Activated CD8-positive, alpha-beta T cell treated with anti-CD3 and anti-CD28 coated beads for 36 hours (primary cell): ENCODE data around the gene DNAJB13. TPM values are rescaled to one million over a fixed set of nuclear protein-coding genes. Genes with fewer than 3 reads are reported as not detected.

Source experiments
- ATAC-seq: fragments of 200-7000 bp; cut with Tn5 transposase; one replicate; pipeline ENCODE4 v1.10.0; 2021; ENCODE audit warnings: mild to moderate bottlenecking, moderate library complexity
- CTCF ChIA-PET: fragments of 350-600 bp; sonication (Branson Sonifier 250); formaldehyde crosslinking; loops from one replicate; lab custom pipeline; 2021; ENCODE audit warnings: antibody characterized with exemption; lab: Charles Lee
- POLR2A ChIA-PET: fragments of 350-600 bp; sonication (Branson Sonifier 250); formaldehyde crosslinking; loops from one replicate; lab custom pipeline; 2021; ENCODE audit warnings: antibody characterized with exemption; lab: Charles Lee
- DNase-seq: peaks from one replicate; pipeline ENCODE4 v3.0.0-alpha.2; 2020
- H3K27ac Mint-ChIP-seq: one replicate; pipeline ENCODE4 v1.8.0; 2021; ENCODE audit warnings: mild to moderate bottlenecking, mixed read lengths
- H3K27me3 Mint-ChIP-seq: one replicate; pipeline ENCODE4 v1.8.0; 2021; ENCODE audit warnings: mixed read lengths
- H3K36me3 Mint-ChIP-seq: one replicate; pipeline ENCODE4 v1.8.0; 2021; ENCODE audit warnings: low read depth, mixed read lengths
- H3K4me1 Mint-ChIP-seq: one replicate; pipeline ENCODE4 v1.8.0; 2021; ENCODE audit warnings: low read depth, mixed read lengths
- H3K4me3 Mint-ChIP-seq: one replicate; pipeline ENCODE4 v1.8.0; 2021; ENCODE audit warnings: mild to moderate bottlenecking, moderate library complexity, mixed read lengths
- H3K9me3 Mint-ChIP-seq: one replicate; pipeline ENCODE4 v1.8.0; 2021; ENCODE audit warnings: mixed read lengths
- CTCF ChIP-seq: fragments of 200-600 bp; IDR thresholded peaks from one replicate; pipeline ENCODE4 v1.8.0; 2022; ENCODE audit warnings: antibody characterized with exemption, mild to moderate bottlenecking
- intact Hi-C: fragments of 100-400 bp; cut with micrococcal nuclease; formaldehyde crosslinking; loops from one replicate; pipeline ENCODE4 v1.10.0; 2022
- total RNA-seq, 2 experiments: library from RNA; stranded (reverse); gene quantifications; one replicate each; pipeline ENCODE4 v1.2.3, GENCODE V29; 2021

The DNAJB13 gene
- total RNA-seq: under 1 TPM in 1 of 2 experiments, not detected in 1; 0.18 TPM

GRCh38 chr11:73950869-73951710 is at the start of gene DNAJB13:
Gene DNAJB13, plus strand, starts transcription at chr11:73951026. Its CDS starts 44 bp downstream, at chr11:73951070.
- ChIA-PET CTCF (interaction anchor here (0.7 to 1.6 kb wide), 3 partner anchors 14 to 683 kb away, joined by 3 to 4 read pairs (median 3); no protein-coding TSS in a partner anchor), POLR2A (interaction anchor here (0.7 kb wide), 1 partner anchor 223 kb away, joined by 4 read pairs; no protein-coding TSS in a partner anchor)
- no peak for TF ChIP-seq CTCF
- peak; percentile 51 for DNase-seq
- Mint-ChIP-seq H3K27ac (no peak within 1 kb of the TSS), H3K36me3 (no peaks in the 10 kb centered on the region), H3K4me1 (no peaks in the 10 kb centered on the region), H3K4me3 (no peak within 1 kb of the TSS), H3K9me3 (no peaks in the 10 kb centered on the region), H3K27me3 (no peaks in the 10 kb centered on the region)
- intact Hi-C loops: no loop called here
- peak; percentile 74 for ATAC-seq

GRCh38 chr11:73902303-73902702 is 48.5 kb upstream of the DNAJB13 start:
- H3K9me3 Mint-ChIP-seq: no peaks in the 10 kb centered on the region
- peaks cover 27% of the 10 kb centered on the region for H3K36me3 Mint-ChIP-seq
- H3K27me3 Mint-ChIP-seq: no peaks in the 10 kb centered on the region
- no peak for TF ChIP-seq CTCF
- POLR2A ChIA-PET: no interaction called here
- no peak overlapping the region for H3K27ac Mint-ChIP-seq
- intact Hi-C loops: no loop called here
- DNase-seq (no peak), ATAC-seq (no peak)
- no peak overlapping the region for H3K4me3 Mint-ChIP-seq
- CTCF ChIA-PET: no interaction called here
- H3K4me1 Mint-ChIP-seq: no peaks in the 10 kb centered on the region

GRCh38 chr11:73907191-73907590 is 43.6 kb upstream of the DNAJB13 start:
- Mint-ChIP-seq H3K27ac (peak overlapping the region; percentile 3), H3K36me3 (peaks cover 17% of the 10 kb centered on the region), H3K27me3 (no peaks in the 10 kb centered on the region), H3K4me3 (no peak overlapping the region), H3K4me1 (no peaks in the 10 kb centered on the region), H3K9me3 (no peaks in the 10 kb centered on the region)
- DNase-seq (peak; percentile 39), ATAC-seq (peak; percentile 82)
- intact Hi-C loops: no loop called here
- TF ChIP-seq CTCF: no peak
- ChIA-PET CTCF (interaction anchor here (1.0 to 1.2 kb wide), 2 partner anchors 282 to 543 kb away, joined by 3 to 4 read pairs; no protein-coding TSS in a partner anchor), POLR2A (no interaction called here)

GRCh38 chr11:73912026-73912425 is 38.8 kb upstream of the DNAJB13 start:
- H3K9me3 Mint-ChIP-seq: no peaks in the 10 kb centered on the region
- ATAC-seq (no peak), DNase-seq (no peak)
- intact Hi-C loops: no loop called here
- peaks cover 3% of the 10 kb centered on the region for H3K4me1 Mint-ChIP-seq
- no peak for TF ChIP-seq CTCF
- H3K27ac Mint-ChIP-seq: no peak overlapping the region
- POLR2A ChIA-PET: no interaction called here
- CTCF ChIA-PET: no interaction called here
- no peak overlapping the region for H3K4me3 Mint-ChIP-seq
- H3K36me3 Mint-ChIP-seq: peaks cover 13% of the 10 kb centered on the region
- no peaks in the 10 kb centered on the region for H3K27me3 Mint-ChIP-seq

GRCh38 chr11:73913472-73913871 is 37.4 kb upstream of the DNAJB13 start:
- Mint-ChIP-seq H3K9me3 (no peaks in the 10 kb centered on the region), H3K4me3 (no peak overlapping the region), H3K27ac (no peak overlapping the region), H3K36me3 (peaks cover 13% of the 10 kb centered on the region), H3K4me1 (peaks cover 3% of the 10 kb centered on the region), H3K27me3 (no peaks in the 10 kb centered on the region)
- CTCF ChIA-PET: no interaction called here
- ATAC-seq (no peak), DNase-seq (no peak)
- POLR2A ChIA-PET: no interaction called here
- intact Hi-C loops: no loop called here
- no peak for TF ChIP-seq CTCF
